ENCODE data around the gene ARRDC2.

DNA sequence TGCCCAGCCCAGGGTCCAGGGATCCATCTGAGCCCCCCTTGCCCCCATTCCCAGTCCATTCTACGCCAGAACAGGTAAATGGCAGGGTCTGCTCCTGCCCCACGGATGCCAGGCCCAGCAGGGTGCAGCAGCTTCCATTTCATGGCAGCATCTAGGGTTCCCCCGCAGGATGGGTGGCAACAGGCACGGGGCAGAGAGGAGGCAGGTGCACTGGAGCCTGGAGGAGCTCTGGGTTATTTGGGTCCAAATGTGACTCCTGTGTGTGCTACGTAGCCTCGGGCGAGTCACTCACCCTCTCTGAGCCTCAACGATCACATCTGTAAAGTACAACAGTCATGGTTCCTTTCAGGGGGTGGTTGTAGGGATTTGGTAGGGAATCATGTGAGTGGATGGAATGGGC lies 51.3 kb downstream of the ARRDC2 start:
- TF ChIP-seq, protein P1, sequence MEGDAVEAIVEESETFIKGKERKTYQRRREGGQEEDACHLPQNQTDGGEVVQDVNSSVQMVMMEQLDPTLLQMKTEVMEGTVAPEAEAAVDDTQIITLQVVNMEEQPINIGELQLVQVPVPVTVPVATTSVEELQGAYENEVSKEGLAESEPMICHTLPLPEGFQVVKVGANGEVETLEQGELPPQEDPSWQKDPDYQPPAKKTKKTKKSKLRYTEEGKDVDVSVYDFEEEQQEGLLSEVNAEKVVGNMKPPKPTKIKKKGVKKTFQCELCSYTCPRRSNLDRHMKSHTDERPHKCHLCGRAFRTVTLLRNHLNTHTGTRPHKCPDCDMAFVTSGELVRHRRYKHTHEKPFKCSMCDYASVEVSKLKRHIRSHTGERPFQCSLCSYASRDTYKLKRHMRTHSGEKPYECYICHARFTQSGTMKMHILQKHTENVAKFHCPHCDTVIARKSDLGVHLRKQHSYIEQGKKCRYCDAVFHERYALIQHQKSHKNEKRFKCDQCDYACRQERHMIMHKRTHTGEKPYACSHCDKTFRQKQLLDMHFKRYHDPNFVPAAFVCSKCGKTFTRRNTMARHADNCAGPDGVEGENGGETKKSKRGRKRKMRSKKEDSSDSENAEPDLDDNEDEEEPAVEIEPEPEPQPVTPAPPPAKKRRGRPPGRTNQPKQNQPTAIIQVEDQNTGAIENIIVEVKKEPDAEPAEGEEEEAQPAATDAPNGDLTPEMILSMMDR (conservative IDR thresholded peaks at IDR 0.05; ENCODE audit: low read depth, low read length), result no peak
- TF ChIP-seq EZH2 (IDR thresholded peaks at IDR 0.05; ENCODE audit: low read length, unreplicated experiment), result no peak
- no peak for TF ChIP-seq EZH2phosphoT487 (IDR thresholded peaks at IDR 0.05; ENCODE audit: borderline replicate concordance, low read length)

All from PC-3 (cell line).